ENCODE measurements around the gene HENMT1.

HENMT1 gene

GRCh38 chr1:108624069-108624468 is 36.8 kb downstream of the HENMT1 start:
- no peak for DNase-seq

- no peak for DNase-seq
These were observed 43.2 kb downstream of the HENMT1 start for GRCh38 chr1:108617724-108618056.

GRCh38 chr1:108617008-108617723 is 43.7 kb downstream of the HENMT1 start:
- DNase-seq, result no peak

GRCh38 chr1:108615544-108615943 is 45.3 kb downstream of the HENMT1 start:
- DNase-seq, result no peak

- DNase-seq, result no peak
These were observed 48.4 kb downstream of the HENMT1 start for GRCh38 chr1:108612496-108612895.

- DNase-seq, result no peak
These were observed 48.9 kb downstream of the HENMT1 start for GRCh38 chr1:108611984-108612383.

- no peak for DNase-seq
These were observed 50.8 kb downstream of the HENMT1 start for GRCh38 chr1:108610073-108610472.

- no peak for DNase-seq
These were observed 51.3 kb downstream of the HENMT1 start for GRCh38 chr1:108609483-108610049.

- no peak for DNase-seq
These were observed 54.4 kb downstream of the HENMT1 start for GRCh38 chr1:108606478-108606877.

GRCh38 chr1:108605633-108606032 is 55.3 kb downstream of the HENMT1 start:
- DNase-seq, result no peak

GRCh38 chr1:108601708-108602410 is 59.0 kb downstream of the HENMT1 start:
- DNase-seq, result no peak

GRCh38 chr1:108600504-108600903 is 60.4 kb downstream of the HENMT1 start:
- DNase-seq, result no peak

GRCh38 chr1:108598340-108598739 is 62.6 kb downstream of the HENMT1 start:
- DNase-seq, result no peak
